ENCODE results near the gene FMO4.

DNA sequence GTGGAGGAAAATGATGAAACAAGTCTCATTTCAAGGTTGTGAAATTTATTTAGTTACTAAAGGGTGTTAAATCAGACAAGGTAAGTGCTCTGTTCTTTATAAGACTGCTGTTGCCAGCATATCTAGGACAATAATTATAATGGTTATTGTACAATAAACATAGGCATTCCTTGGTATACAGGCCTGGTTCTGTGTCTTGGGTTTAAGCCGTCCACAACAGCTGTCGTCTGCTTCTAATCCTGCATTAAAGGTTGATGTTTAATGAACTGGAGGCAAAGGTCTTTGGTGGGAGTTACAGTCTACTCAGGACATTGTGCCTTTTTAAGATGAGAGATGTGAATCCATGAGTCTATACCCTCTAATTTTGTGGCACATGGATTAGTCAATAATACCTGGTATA is 23.4 kb upstream of the FMO4 start:
- no peak for TF ChIP-seq CTCF (IDR thresholded peaks at IDR 0.05; ENCODE audit: poor library complexity, severe bottlenecking)
- TF ChIP-seq RAD21 (conservative IDR thresholded peaks at IDR 0.05): no peak
- TF ChIP-seq POLR2AphosphoS5 (IDR thresholded peaks at IDR 0.05): no peak
- TF ChIP-seq TAF1 (IDR thresholded peaks at IDR 0.05; ENCODE audit: low read depth): no peak
- no peak for TF ChIP-seq SMC3 (conservative IDR thresholded peaks at IDR 0.05; ENCODE audit: poor library complexity)
- no peak for TF ChIP-seq EP300 (conservative IDR thresholded peaks at IDR 0.05; ENCODE audit: poor library complexity, severe bottlenecking)
